Mesenteric fat pad (tissue), 1 donor: ENCODE data around the gene CACNA1D. TPM values are rescaled to one million over a fixed set of nuclear protein-coding genes. Genes with fewer than 3 reads are reported as not detected.

Experiments used
- DNase-seq: peaks from one replicate; pipeline ENCODE4 v3.0.0-alpha.2; 2020; ENCODE audit warnings: low spot score
- total RNA-seq: library from RNA; stranded (reverse); fragmentation: NEBNext Ultra II Directional; extraction: Animal tissue kit (Norgen Biotek cat#: 25700); gene quantifications from one replicate; pipeline ENCODE4 v1.2.1, GENCODE V29; 2021
- donor health status: DM: yes; HTN: yes; CAD: no.

CACNA1D gene
- total RNA-seq, 1 donor from 2014 or later = 0.45 TPM

GRCh38 chr3:53744351-53744750 is 249.9 kb downstream of the CACNA1D start:
- DNase-seq = no peak

- no peak for DNase-seq
Observed at GRCh38 chr3:53747559-53747958, 253.1 kb downstream of the CACNA1D start.

- no peak for DNase-seq
Observed at GRCh38 chr3:53748512-53749271, 254.3 kb downstream of the CACNA1D start.

GRCh38 chr3:53749448-53749847 is 255.0 kb downstream of the CACNA1D start:
- no peak for DNase-seq

DNA sequence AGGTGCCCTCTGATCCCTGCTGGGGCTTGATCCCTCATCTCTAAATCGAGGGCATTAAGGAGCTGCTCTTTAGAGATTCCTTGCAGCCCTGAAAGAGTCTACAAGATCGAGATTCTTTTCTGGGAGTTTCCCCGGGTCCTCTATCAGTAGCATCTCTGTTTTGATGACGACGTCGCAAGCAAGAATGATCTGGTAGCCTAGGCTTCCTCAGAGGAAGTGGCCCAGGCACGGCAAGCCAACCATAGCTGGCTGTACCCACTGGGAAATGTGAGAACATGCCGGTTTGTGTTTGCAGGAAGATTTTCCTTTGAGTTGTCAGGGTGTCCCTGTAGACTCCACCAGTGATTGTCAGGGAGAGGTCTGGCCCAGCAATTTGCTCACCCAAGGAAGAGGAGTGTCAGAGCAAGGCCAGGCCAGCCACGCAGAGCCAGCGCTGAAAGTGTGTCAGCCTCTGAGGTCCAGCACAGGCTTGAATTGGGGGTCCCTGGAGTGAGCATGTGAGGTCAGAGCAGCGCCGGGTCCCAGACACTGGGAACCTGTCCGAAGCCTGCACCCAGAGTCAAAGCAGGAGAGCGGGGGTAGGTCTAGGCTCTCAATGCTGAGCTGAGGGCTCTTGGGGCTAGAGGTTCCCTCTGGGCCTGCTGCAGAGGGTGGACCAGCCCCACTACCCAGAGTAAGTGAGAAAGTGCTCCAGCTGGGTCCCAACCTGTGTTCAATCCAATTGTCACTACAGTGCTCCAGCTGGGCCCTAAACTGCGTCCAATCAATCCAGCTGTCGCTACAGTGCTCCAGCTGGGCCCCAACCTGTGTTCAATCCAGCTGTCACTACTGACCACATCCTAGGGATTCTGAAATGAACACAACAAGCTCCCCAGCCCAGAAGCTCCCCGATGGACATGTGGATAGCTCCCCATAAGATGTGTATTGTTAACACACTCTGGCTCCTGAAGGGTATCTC is 256.1 kb downstream of the CACNA1D start:
- no peak for DNase-seq

DNA sequence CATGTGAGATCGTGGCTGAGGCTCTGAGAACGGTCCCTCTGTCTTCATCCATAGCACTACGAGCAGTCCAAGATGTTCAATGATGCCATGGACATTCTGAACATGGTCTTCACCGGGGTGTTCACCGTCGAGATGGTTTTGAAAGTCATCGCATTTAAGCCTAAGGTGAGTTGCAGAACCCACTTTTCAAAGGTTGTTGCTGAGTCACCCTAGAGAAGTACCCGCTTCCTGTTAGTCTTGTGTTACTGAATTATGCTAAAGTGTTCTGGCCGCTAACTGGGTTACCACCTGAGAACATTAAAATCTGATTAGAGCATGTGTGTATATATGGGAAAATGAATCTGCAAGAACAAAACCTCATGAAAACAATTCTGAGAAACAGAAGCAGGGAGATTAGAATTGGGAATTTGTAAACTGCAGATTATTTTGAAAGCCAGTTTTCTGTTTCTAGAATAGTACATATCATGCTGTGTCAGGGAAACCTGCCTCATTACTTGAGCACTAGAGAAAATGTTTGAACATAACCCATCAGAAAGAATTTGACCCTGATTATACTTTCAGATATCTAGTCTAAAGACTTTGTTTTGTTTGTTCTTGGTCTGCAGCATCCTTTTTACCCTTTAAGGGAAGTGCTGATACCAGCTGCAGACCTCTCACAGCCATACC is 259.2 kb downstream of the CACNA1D start:
- no peak for DNase-seq

GRCh38 chr3:53754325-53754724 is 259.9 kb downstream of the CACNA1D start:
- DNase-seq = no peak

DNA sequence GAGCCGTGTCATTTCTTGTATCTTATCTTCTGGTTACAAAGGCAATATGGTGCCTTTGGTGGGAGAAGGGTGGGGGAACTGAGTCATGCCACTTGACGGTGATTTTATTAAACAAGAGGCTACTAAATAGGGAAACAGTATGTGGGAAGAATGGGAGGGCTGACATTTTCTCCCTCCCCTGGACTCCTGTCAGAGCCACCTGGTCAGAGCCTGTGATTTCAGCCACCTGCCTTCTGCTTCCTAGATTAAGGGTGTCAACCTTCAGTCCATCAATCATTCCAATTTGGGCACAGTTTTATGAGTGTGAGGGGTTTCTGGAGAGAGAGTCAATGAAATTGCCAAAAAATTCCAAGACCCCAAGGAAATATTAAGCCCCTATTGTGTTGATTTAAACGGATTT is 264.4 kb downstream of the CACNA1D start:
- no peak for DNase-seq

GRCh38 chr3:53763353-53763752 is 268.9 kb downstream of the CACNA1D start:
- no peak for DNase-seq

GRCh38 chr3:53764026-53764775 is 269.8 kb downstream of the CACNA1D start:
- no peak for DNase-seq

DNA sequence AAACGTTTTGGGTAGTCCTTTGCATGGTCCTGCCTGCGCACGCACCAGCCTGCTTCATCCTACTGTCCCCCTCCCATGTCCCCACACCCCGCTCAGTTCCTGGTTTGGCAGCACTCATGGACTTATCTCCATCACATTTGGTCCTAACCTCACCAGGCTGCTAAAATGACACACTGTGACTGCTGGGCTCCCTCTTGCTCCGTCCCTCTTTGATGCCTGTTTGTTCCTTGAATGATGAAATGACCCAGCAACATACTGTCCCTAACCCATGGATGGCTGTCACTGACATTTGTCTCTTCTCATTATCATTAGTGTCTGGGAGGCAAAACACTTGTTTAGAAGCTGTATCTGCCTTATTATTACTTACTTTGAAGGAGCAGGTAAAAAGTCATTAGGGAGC is 271.3 kb downstream of the CACNA1D start:
- no peak for DNase-seq

DNA sequence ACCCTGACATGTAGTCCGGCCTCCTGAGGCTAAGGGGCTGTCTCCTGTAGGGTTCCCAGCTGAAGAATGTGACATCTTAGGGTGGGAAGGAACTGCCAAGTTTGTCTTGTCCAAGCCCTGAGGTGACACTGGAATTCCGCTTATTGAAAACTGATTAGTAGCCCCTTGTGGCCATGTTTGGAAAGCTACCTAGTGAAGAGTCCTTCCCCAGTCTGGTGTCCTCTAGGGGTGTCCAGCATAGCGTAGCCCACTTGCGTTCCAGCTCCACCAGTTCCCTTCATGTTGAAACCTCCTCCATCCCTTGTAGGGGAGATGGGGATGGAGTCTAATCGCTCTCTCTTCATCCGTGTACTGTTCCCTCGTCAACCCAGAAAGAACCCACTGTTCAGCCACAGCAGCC is 272.3 kb downstream of the CACNA1D start:
- DNase-seq = no peak

DNA sequence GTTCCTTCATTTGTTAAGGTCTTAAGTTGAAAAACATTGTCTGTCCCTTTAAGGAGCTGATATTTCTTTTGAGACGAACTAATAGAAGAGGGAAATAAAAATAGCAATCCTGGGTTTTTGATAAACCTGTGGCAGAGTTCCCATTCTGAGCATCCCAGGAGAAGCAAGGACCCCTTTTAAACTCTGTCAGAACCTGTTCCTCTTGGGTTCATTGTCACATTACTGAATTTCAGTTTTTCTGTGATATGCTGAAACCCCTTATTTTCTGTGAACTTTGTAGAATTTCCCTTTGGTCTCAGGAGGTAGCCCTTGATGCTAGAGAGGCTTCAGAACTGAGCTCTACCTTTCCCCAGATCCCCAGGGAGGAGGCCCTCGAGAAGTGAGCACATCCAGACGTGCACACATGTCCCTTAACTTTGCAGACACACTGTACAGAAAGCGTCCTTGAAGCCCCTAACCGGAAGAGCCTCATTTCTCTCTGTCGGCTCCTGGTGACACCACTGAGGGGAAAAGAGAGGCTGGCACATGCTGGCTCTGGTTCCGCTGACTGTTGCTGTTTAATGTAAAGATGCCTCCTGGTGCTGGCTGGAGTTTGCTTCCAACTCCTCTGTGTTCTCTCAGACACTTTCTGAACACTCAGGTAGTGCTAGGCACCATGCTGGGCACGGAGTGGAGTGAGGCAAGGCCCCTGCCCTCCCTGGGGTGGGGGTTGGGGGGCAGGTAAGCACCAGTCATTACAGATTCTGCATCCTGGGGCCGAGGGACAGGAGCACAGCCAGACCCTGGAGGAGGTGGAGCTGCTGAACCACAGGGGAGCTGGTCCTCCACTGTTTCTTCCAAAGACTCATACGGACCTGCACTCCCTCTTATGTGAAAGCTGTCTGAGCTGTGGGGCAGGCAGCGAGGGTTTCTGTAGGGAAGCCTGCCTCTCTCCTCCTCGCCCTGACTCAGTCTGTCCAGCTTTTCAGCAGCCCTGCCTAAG is 274.4 kb downstream of the CACNA1D start:
- DNase-seq = no peak

- DNase-seq = no peak
Observed at GRCh38 chr3:53772562-53772961, 278.2 kb downstream of the CACNA1D start.

- no peak for DNase-seq
Observed at GRCh38 chr3:53773021-53773436, 278.6 kb downstream of the CACNA1D start.

GRCh38 chr3:53773611-53774368 is 279.4 kb downstream of the CACNA1D start:
- DNase-seq = no peak

GRCh38 chr3:53774414-53774813 is 280.0 kb downstream of the CACNA1D start:
- DNase-seq = no peak

- DNase-seq = no peak
Observed at GRCh38 chr3:53775018-53775417, 280.6 kb downstream of the CACNA1D start.

- no peak for DNase-seq
Observed at GRCh38 chr3:53775834-53776251, 281.4 kb downstream of the CACNA1D start.
